ENCODE measurements around the gene R3HDM4. TPM values are rescaled to one million over a fixed set of nuclear protein-coding genes. Genes with fewer than 3 reads are reported as not detected.

R3HDM4 gene
- total and polyA plus RNA-seq, 10 of the 15 experiments (the other 5 are each of a cell fraction or from before 2014, with no cell fraction given) = 1.3 to 65.8 (median 27.7) TPM

- TF ChIP-seq CBFB (IDR thresholded peaks at IDR 0.05; ENCODE audit: low read depth) = no peak
- no peak for TF ChIP-seq USF1 (IDR thresholded peaks at IDR 0.05; ENCODE audit: borderline replicate concordance, extremely low read length, insufficient read depth, low read depth, low read length)
- TF ChIP-seq SMAD5 (IDR thresholded peaks at IDR 0.05; ENCODE audit: low read depth) = no peak
- no peak for TF ChIP-seq SIX5 (IDR thresholded peaks at IDR 0.05; ENCODE audit: low read depth, low read length, severe bottlenecking)
- no peak for TF ChIP-seq E4F1 (IDR thresholded peaks at IDR 0.05; ENCODE audit: borderline replicate concordance, partially characterized antibody)
- TF ChIP-seq NR2C1 (IDR thresholded peaks at IDR 0.05) = no peak
- TF ChIP-seq ESRRA (IDR thresholded peaks at IDR 0.05; ENCODE audit: low read length) = no peak
- TF ChIP-seq SPI1 (IDR thresholded peaks at IDR 0.05; ENCODE audit: borderline replicate concordance, insufficient read depth, low read depth, low read length) = 0 out of 2 replicates have a peak, but pooled peaks have one; percentile 19
- TF ChIP-seq MEF2B (IDR thresholded peaks at IDR 0.05; ENCODE audit: partially characterized antibody, poor library complexity, severe bottlenecking) = no peak
- TF ChIP-seq POLR2AphosphoS5 (IDR thresholded peaks at IDR 0.05; ENCODE audit: low read length) = no peak
- no peak for TF ChIP-seq USF2 (IDR thresholded peaks at IDR 0.05; ENCODE audit: borderline replicate concordance, low read depth, low read length)
- no peak for TF ChIP-seq ZNF622 (IDR thresholded peaks at IDR 0.05)
- no peak for TF ChIP-seq NFXL1 (IDR thresholded peaks at IDR 0.05; ENCODE audit: borderline replicate concordance)
- TF ChIP-seq STAT1 (conservative IDR thresholded peaks at IDR 0.05) = no peak
- no peak for TF ChIP-seq POLR2AphosphoS2 (IDR thresholded peaks at IDR 0.05; ENCODE audit: low read depth, low read length)
- no peak for TF ChIP-seq SUZ12 (IDR thresholded peaks at IDR 0.05; ENCODE audit: unreplicated experiment)
- TF ChIP-seq, protein P1, sequence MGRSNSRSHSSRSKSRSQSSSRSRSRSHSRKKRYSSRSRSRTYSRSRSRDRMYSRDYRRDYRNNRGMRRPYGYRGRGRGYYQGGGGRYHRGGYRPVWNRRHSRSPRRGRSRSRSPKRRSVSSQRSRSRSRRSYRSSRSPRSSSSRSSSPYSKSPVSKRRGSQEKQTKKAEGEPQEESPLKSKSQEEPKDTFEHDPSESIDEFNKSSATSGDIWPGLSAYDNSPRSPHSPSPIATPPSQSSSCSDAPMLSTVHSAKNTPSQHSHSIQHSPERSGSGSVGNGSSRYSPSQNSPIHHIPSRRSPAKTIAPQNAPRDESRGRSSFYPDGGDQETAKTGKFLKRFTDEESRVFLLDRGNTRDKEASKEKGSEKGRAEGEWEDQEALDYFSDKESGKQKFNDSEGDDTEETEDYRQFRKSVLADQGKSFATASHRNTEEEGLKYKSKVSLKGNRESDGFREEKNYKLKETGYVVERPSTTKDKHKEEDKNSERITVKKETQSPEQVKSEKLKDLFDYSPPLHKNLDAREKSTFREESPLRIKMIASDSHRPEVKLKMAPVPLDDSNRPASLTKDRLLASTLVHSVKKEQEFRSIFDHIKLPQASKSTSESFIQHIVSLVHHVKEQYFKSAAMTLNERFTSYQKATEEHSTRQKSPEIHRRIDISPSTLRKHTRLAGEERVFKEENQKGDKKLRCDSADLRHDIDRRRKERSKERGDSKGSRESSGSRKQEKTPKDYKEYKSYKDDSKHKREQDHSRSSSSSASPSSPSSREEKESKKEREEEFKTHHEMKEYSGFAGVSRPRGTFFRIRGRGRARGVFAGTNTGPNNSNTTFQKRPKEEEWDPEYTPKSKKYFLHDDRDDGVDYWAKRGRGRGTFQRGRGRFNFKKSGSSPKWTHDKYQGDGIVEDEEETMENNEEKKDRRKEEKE (IDR thresholded peaks at IDR 0.05) = no peak
- TF ChIP-seq IKZF1 (conservative IDR thresholded peaks at IDR 0.05) = peak; percentile 65
- peak; percentile 95 for TF ChIP-seq GATAD2B (conservative IDR thresholded peaks at IDR 0.05; ENCODE audit: low read depth)
- no peak for TF ChIP-seq WRNIP1 (IDR thresholded peaks at IDR 0.05; ENCODE audit: borderline replicate concordance, low read depth, low read length)
- TF ChIP-seq RBBP5 (conservative IDR thresholded peaks at IDR 0.05) = no peak
- no peak for TF ChIP-seq BRCA1 (IDR thresholded peaks at IDR 0.05; ENCODE audit: low read depth, low read length)
- no peak for TF ChIP-seq CBX5 (IDR thresholded peaks at IDR 0.05; ENCODE audit: low read depth)
- TF ChIP-seq NBN (IDR thresholded peaks at IDR 0.05) = no peak
- peak; percentile 15; the same call in 1 of the 2 replicates for TF ChIP-seq RUNX3 (IDR thresholded peaks at IDR 0.05; ENCODE audit: low read length)
These were observed 4.5 kb upstream of the R3HDM4 start, which contains the start of gene KISS1R (continued) for GRCh38 chr19:917323-918151.

All from GM12878 (cell line).